SH-SY5Y (cell line): ENCODE data around the gene SLC35F6.

Experiments
- GATA2 ChIP-seq: IDR thresholded peaks from 2 replicates; pipeline ENCODE4 v1.6.1; 2011; ENCODE audit warnings: mild to moderate bottlenecking, low read depth, low read length
- GATA3 ChIP-seq: IDR thresholded peaks from 2 replicates; pipeline ENCODE4 v1.6.1; 2011; ENCODE audit warnings: low read depth, mild to moderate bottlenecking, low read length, moderate library complexity

GRCh38 chr2:26720322-26721114 is 43.6 kb upstream of the SLC35F6 start:
- TF ChIP-seq GATA3: no peak
- TF ChIP-seq GATA2: no peak
